Mesendoderm (in vitro differentiated cells): ENCODE data around the gene LRP8.
"Not testable (repeated sequence)": the region's sequence is repeated elsewhere in the genome, so short reads cannot be mapped to it uniquely, and the experiment has no call there.

Source experiments
- DNase-seq: peaks from one replicate; pipeline ENCODE4 v3.0.0; 2013
- H2AK5ac ChIP-seq: 2 replicates; pipeline ENCODE4 v1.6.1; 2013; ENCODE audit warnings: low read length, inconsistent platforms
- H2BK120ac ChIP-seq: 2 replicates; pipeline ENCODE4 v1.6.1; 2013; ENCODE audit warnings: low read depth, mild to moderate bottlenecking, low read length, moderate library complexity, mixed read lengths
- H2BK15ac ChIP-seq: replicated peaks from 2 replicates; pipeline ENCODE4 v1.6.1; 2013; ENCODE audit warnings: low read depth, mild to moderate bottlenecking, moderate library complexity
- H2BK5ac ChIP-seq: 2 replicates; pipeline ENCODE4 v1.6.1; 2013; ENCODE audit warnings: low read length, inconsistent platforms
- H3K18ac ChIP-seq: 2 replicates; pipeline ENCODE4 v1.6.1; 2013; ENCODE audit warnings: mild to moderate bottlenecking, low read length, mixed read lengths
- H3K23ac ChIP-seq: one replicate; pipeline ENCODE4 v1.6.1; 2013; ENCODE audit warnings: low read length
- H3K27ac ChIP-seq: 2 replicates; pipeline ENCODE4 v1.5.1; 2013; ENCODE audit warnings: low read depth, mild to moderate bottlenecking, inconsistent platforms, low read length, moderate library complexity
- H3K27me3 ChIP-seq: 2 replicates; pipeline ENCODE4 v1.6.1; 2013; ENCODE audit warnings: low read length, control low read depth, mild to moderate bottlenecking, inconsistent platforms; ENCODE audit not compliant: insufficient read depth, poor library complexity
- H3K36me3 ChIP-seq: 2 replicates; pipeline ENCODE4 v1.6.1; 2013; ENCODE audit warnings: low read length, inconsistent platforms; ENCODE audit not compliant: control insufficient read depth, insufficient read depth
- H3K4ac ChIP-seq: one replicate; pipeline ENCODE4 v1.6.1; 2013; ENCODE audit warnings: low read depth, mild to moderate bottlenecking, low read length, moderate library complexity
- H3K4me1 ChIP-seq: 2 replicates; pipeline ENCODE4 v1.6.1; 2013; ENCODE audit warnings: low read depth, low read length, inconsistent platforms; ENCODE audit not compliant: control insufficient read depth
- H3K4me2 ChIP-seq: 2 replicates; pipeline ENCODE4 v1.6.1; 2013; ENCODE audit warnings: low read length
- H3K4me3 ChIP-seq: 2 replicates; pipeline ENCODE4 v1.5.1; 2013; ENCODE audit warnings: mild to moderate bottlenecking, low read length
- H3K56ac ChIP-seq: one replicate; pipeline ENCODE4 v1.6.1; 2013; ENCODE audit warnings: low read length
- H3K79me1 ChIP-seq: 2 replicates; pipeline ENCODE4 v1.6.1; 2013; ENCODE audit warnings: low read length, inconsistent platforms
- H3K79me2 ChIP-seq: 2 replicates; pipeline ENCODE4 v1.6.1; 2013; ENCODE audit warnings: mild to moderate bottlenecking, low read length; ENCODE audit not compliant: control insufficient read depth, insufficient read depth
- H3K9ac ChIP-seq: 2 replicates; pipeline ENCODE4 v1.6.1; 2013; ENCODE audit warnings: low read length, inconsistent platforms
- H4K5ac ChIP-seq: one replicate; pipeline ENCODE4 v1.6.1; 2013; ENCODE audit warnings: low read length
- H4K8ac ChIP-seq: one replicate; pipeline ENCODE4 v1.6.1; 2013; ENCODE audit warnings: low read depth, mild to moderate bottlenecking, control low read depth, low read length, moderate library complexity
- WGBS: extraction: QIAGEN DNeasy Blood & Tissue Kit; methylation state at CpG from one replicate; pipeline ENCODE4 v1.1.7; 2013; ENCODE audit warnings: low lambda C conversion rate, missing lambda C conversion rate; ENCODE audit not compliant: insufficient coverage; ENCODE audit errors: extremely low coverage; 5-methylcytosine and 5-hydroxymethylcytosine counted together

LRP8 gene

DNA sequence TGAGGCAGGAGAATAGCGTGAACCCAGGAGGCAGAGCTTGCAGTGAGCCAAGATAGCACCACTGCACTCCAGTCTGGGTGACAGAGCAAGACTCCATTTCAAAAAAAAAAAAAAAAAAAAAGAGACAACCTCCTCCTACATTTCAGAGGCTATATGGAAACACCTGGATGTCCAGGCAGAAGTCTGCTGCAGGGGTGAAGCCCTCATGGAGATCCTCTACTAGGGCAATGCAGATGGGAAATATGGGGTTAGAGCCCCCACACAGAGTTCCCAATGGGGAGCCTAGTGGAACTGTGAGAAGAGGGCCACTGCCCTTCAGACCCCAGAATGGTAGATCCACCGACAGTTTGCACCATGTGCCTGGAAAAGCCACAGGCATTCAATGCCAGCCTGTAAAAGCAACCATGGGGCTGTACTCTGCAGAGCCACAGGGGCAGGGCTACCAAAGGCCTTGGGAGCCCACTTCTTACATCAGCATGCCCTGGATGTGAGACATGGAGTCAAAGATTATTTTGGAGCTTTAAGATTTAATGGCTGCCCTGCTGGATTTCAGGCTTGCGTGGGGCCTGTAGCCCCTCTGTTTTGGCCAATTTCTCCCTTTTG is 121.7 kb downstream of the LRP8 start:
- WGBS, result no CpG with 5 or more reads among the region's 3 CpGs
- H3K4ac ChIP-seq, H3K27ac ChIP-seq, H3K4me2 ChIP-seq, H3K23ac ChIP-seq, H4K5ac ChIP-seq, H2BK120ac ChIP-seq, H3K79me2 ChIP-seq, H3K27me3 ChIP-seq, H3K36me3 ChIP-seq, H4K8ac ChIP-seq, H3K4me3 ChIP-seq, H3K79me1 ChIP-seq, H3K56ac ChIP-seq, H3K18ac ChIP-seq, H2BK5ac ChIP-seq, H2BK15ac ChIP-seq, H3K9ac ChIP-seq, H2AK5ac ChIP-seq, H3K4me1 ChIP-seq: not testable (repeated sequence)
- peak; percentile 45 for DNase-seq

DNA sequence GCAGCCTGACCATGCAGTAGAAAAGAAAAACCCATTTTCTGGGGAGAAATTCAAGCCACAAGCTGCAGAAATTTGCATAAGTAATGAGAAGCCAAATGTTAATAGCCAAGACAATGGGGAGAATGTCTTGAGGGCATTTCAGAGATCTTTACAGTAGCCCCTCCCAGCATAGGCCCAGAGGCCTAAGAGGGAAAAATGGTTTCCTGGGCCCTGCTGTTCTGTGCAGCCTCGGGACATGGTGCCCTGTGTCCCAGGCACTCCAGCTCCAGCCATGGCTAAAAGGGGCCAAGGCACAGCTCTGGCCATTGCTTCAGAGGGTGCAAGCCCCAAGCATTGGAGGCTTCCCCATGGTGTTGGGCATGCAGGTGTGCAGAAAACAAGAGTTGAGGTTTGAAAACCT is 122.4 kb downstream of the LRP8 start:
- not testable (repeated sequence) for H3K27me3 ChIP-seq, H4K8ac ChIP-seq, H2BK120ac ChIP-seq, H4K5ac ChIP-seq, H3K79me2 ChIP-seq, H3K23ac ChIP-seq, H3K56ac ChIP-seq, H2AK5ac ChIP-seq, H3K36me3 ChIP-seq, H3K18ac ChIP-seq, H2BK5ac ChIP-seq, H3K27ac ChIP-seq, H3K4me3 ChIP-seq, H3K4ac ChIP-seq, H3K4me1 ChIP-seq, H3K9ac ChIP-seq, H3K4me2 ChIP-seq, H3K79me1 ChIP-seq, DNase-seq, H2BK15ac ChIP-seq
- WGBS, result no CpG with 5 or more reads among the region's 1 CpG

DNA sequence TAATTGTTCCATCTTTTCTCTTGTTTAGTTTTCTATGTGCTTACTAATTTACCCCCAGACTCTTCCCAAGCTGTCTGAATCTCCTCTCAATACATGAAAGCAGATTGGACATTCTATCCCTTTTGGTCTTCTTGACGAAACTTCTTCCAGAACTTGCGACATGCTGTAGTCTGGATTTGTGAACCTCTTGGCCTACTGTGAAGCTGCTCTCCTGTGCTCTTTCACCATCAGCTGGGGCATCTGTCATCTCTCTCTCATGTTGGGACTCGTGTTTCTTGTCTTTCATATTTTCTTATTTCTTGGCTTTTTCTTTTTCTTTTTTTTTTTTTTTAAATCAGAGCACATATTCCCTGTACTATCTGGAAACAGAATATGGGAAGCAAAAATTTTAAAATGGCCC is 124.4 kb downstream of the LRP8 start:
- H3K4me3 ChIP-seq, result no peak overlapping the region
- H3K4ac ChIP-seq, result no peak overlapping the region
- H3K4me1 ChIP-seq, result no peaks in the 10 kb centered on the region
- no peak overlapping the region for H3K9ac ChIP-seq
- H3K79me1 ChIP-seq, result no peaks in the 10 kb centered on the region
- no peak overlapping the region for H3K56ac ChIP-seq
- H3K23ac ChIP-seq, result no peak overlapping the region
- H2BK120ac ChIP-seq, result no peak overlapping the region
- no peak overlapping the region for H3K18ac ChIP-seq
- no peak overlapping the region for H4K8ac ChIP-seq
- H3K27me3 ChIP-seq, result no peaks in the 10 kb centered on the region
- H2BK5ac ChIP-seq, result no peak overlapping the region
- H3K79me2 ChIP-seq, result no peaks in the 10 kb centered on the region
- no peak overlapping the region for H3K4me2 ChIP-seq
- WGBS, result no CpG with 5 or more reads among the region's 3 CpGs
- H3K27ac ChIP-seq, result no peak overlapping the region
- no peak for DNase-seq
- no peak overlapping the region for H2BK15ac ChIP-seq
- H4K5ac ChIP-seq, result no peak overlapping the region
- no peaks in the 10 kb centered on the region for H3K36me3 ChIP-seq
- no peak overlapping the region for H2AK5ac ChIP-seq

DNA sequence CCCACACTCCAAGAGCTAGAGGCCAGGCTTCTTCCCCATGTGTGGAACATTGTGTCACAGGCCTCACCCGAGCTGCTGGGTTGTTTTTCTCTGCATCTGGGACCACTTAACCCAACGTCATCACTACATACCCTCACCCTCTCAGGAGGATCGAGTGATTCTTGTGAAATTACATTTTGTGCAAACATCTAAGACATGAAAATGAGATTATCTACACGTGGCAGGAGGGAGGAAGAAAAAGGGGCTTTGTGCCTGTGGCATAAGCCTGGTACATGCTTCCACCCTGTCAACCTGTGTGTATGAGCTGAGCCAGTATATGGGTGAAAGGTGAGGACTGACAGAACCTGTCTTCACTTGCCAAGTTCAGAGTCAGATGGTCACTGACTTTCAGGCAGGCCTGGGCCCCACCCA is 129.6 kb downstream of the LRP8 start:
- Histone ChIP-seq H3K18ac (no peak overlapping the region), H2AK5ac (no peak overlapping the region), H3K79me1 (no peaks in the 10 kb centered on the region), H3K4me2 (no peak overlapping the region), H3K27me3 (no peaks in the 10 kb centered on the region), H3K9ac (peak overlapping the region; percentile 8), H3K27ac (no peak overlapping the region), H2BK5ac (no peak overlapping the region), H4K5ac (no peak overlapping the region), H3K56ac (peak overlapping the region; percentile 3), H3K23ac (no peak overlapping the region), H2BK120ac (no peak overlapping the region), H3K4me1 (no peaks in the 10 kb centered on the region), H4K8ac (no peak overlapping the region), H3K36me3 (no peaks in the 10 kb centered on the region), H2BK15ac (no peak overlapping the region), H3K79me2 (no peaks in the 10 kb centered on the region), H3K4me3 (no peak overlapping the region), H3K4ac (no peak overlapping the region)
- WGBS, result no CpG with 5 or more reads among the region's 4 CpGs
- DNase-seq, result no peak

DNA sequence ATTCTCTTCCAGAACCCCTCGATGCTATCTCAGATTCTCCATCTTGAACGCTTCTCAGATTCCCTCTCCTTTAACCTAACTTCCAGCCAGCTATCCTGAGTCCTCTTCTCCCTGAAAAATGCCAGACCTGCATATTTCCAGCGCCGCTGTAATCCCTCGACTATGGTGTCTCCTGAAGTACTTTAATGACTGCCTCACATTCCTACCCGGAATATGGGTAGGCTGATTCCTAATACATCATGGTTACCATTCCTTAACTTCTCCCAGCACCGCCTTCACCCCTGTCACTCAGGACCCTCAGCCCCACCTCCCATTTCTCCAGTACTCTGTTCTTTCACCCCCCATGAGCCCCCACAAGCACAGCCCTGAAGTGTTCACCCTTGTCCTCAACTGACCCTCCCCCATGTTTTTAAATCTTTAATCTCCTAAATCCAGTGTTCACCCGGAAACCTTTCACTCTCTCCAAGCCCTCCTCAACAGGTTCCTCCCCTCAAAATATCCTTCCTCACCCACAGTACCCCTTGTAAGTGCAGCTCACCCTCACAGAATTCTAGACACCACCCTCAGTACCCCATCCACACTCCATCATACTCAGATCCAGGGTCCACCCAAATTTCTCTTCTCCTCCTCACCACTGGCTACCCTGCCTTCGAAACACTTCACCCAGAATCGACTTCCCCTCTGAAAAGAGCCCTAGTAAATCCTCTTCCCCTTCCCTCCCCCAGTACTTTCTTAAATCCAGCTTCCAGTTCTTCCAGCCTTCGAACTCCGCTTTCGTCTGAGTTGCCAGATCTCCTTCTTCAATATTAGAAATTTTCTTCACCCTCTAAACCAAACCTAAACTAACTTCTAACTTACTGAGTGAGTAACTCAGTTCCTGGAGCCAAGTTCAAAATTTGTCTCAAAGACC is 130.3 kb downstream of the LRP8 start:
- H4K8ac ChIP-seq, result no peak overlapping the region
- no peak overlapping the region for H2BK120ac ChIP-seq
- peak; percentile 46 for DNase-seq
- no peak overlapping the region for H3K23ac ChIP-seq
- H3K79me2 ChIP-seq, result no peaks in the 10 kb centered on the region
- no peak overlapping the region for H2BK5ac ChIP-seq
- no peaks in the 10 kb centered on the region for H3K27me3 ChIP-seq
- peak overlapping the region; percentile 91 for H3K56ac ChIP-seq
- H2AK5ac ChIP-seq, result no peak overlapping the region
- H4K5ac ChIP-seq, result no peak overlapping the region
- peak overlapping the region; percentile 65 for H3K4ac ChIP-seq
- H3K4me1 ChIP-seq, result no peaks in the 10 kb centered on the region
- H3K4me3 ChIP-seq, result peak overlapping the region; percentile 50
- H2BK15ac ChIP-seq, result no peak overlapping the region
- H3K18ac ChIP-seq, result peak overlapping the region; percentile 96
- peak overlapping the region; percentile 92 for H3K9ac ChIP-seq
- no CpG with 5 or more reads among the region's 13 CpGs for WGBS
- peak overlapping the region; percentile 87 for H3K27ac ChIP-seq
- no peaks in the 10 kb centered on the region for H3K36me3 ChIP-seq
- peak overlapping the region; percentile 67 for H3K4me2 ChIP-seq
- H3K79me1 ChIP-seq, result no peaks in the 10 kb centered on the region
